ENCODE measurements around the gene CDX1.

- no peak for TF ChIP-seq TAF1 (IDR thresholded peaks at IDR 0.05; ENCODE audit: low read depth, low read length)
- no peak for TF ChIP-seq POLR2A (IDR thresholded peaks at IDR 0.05; ENCODE audit: low read depth, low read length)
These were observed 24.9 kb upstream of the CDX1 start for GRCh38 chr5:150141544-150142184.

Data from GM12891 (cell line).